ENCODE data around the gene AJAP1. TPM values are rescaled to one million over a fixed set of nuclear protein-coding genes. Genes with fewer than 3 reads are reported as not detected.

AJAP1 gene
- total and polyA plus RNA-seq, 9 donors, result 1.2 to 20.8 (median 12.5) TPM

DNA sequence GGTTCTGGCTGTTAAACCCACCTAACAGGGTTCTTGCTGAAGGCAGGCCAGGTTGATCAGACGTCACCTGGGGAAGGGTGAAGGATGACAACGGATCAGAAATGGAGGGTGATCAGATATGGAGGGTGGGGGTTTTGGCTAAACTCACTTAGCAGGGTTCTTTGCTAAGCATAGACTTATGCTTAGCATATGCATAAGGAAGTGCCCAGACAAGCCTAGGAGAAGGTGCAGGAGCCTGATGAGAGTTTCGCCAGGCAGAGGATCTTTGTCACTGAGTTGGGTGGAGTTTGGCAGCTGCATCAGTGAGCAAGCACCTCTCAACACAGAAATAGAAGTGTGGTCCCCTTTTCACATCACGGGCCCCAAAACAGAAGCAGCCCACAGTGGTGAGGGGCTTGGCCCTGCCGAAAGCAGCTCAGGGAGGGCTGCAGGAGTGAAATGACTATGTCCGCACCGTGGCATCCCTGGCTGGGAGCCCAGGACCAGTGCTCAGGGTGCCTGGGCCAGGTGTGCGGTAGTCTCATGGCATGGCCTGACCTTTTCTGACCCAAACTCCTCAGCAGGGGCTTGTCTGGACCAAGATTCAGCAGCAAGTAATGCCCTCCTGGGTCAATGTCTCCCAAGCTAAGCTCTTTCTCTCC lies 101.6 kb downstream of the AJAP1 start:
- no peaks in the 10 kb centered on the region for H3K36me3 ChIP-seq
- H3K4me1 ChIP-seq (ENCODE audit: insufficient read depth), result no peaks in the 10 kb centered on the region
- intact Hi-C loops (cut with DNase I), result no loop called here
- 83 to 88% (median 87%) methylated on average over 8 of the region's 8 CpGs for WGBS, 3 donors
- H3K27me3 ChIP-seq, result no peaks in the 10 kb centered on the region
- no peaks in the 10 kb centered on the region for H3K9me3 ChIP-seq
- no peak for DNase-seq
- H3K4me3 ChIP-seq, result no peak overlapping the region
- H3K27ac ChIP-seq, result no peak overlapping the region
- no peak for TF ChIP-seq POLR2A (IDR thresholded peaks at IDR 0.05)
- TF ChIP-seq EP300 (IDR thresholded peaks at IDR 0.05), result no peak
- TF ChIP-seq, protein P1, sequence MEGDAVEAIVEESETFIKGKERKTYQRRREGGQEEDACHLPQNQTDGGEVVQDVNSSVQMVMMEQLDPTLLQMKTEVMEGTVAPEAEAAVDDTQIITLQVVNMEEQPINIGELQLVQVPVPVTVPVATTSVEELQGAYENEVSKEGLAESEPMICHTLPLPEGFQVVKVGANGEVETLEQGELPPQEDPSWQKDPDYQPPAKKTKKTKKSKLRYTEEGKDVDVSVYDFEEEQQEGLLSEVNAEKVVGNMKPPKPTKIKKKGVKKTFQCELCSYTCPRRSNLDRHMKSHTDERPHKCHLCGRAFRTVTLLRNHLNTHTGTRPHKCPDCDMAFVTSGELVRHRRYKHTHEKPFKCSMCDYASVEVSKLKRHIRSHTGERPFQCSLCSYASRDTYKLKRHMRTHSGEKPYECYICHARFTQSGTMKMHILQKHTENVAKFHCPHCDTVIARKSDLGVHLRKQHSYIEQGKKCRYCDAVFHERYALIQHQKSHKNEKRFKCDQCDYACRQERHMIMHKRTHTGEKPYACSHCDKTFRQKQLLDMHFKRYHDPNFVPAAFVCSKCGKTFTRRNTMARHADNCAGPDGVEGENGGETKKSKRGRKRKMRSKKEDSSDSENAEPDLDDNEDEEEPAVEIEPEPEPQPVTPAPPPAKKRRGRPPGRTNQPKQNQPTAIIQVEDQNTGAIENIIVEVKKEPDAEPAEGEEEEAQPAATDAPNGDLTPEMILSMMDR (IDR thresholded peaks at IDR 0.05), result no peak

DNA sequence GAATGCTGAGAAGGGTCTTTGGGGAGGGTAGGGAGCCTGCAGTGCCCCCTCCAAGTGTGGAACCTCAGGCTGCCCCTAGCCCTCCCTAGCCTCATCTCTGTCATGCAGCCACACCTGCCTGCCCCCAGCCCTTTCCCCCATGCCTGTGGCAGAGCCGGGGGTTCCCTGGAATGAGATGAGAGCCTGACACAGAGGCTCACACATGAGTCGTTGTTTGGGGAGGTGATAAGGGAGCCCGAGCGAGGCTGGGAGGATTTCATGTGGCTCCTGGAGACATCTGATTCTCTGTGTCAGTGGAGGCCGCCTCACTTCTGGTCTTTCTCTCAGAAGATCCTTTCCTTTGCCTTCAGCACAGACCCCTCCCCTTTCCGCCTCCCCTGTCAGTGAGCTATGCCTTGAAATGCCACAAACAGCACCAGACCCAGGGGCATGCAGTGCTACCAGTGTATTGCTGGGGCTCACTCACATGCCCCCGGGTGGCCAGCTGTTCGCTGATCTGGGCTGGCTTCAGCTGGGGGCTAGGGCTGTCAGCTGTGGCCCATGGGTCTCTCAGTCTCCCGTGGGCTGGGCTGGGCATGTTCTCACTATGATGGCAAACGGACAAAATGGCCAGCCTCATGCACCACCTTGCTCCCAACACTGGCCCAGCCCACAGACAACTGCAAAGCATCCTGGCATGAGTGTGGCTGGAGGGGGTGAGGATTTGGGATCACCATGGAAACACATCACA lies 102.6 kb downstream of the AJAP1 start:
- no peak for DNase-seq
- Histone ChIP-seq H3K36me3 (no peaks in the 10 kb centered on the region), H3K4me3 (no peak overlapping the region), H3K9me3 (no peaks in the 10 kb centered on the region), H3K27ac (no peak overlapping the region), H3K27me3 (no peaks in the 10 kb centered on the region), H3K4me1 (ENCODE audit: insufficient read depth) (no peaks in the 10 kb centered on the region)
- TF ChIP-seq, protein P1 (IDR thresholded peaks at IDR 0.05), result no peak
- TF ChIP-seq EP300 (IDR thresholded peaks at IDR 0.05), result no peak
- no peak for TF ChIP-seq POLR2A (IDR thresholded peaks at IDR 0.05)
- intact Hi-C loops (cut with DNase I), result no loop called here
- 69 to 79% (median 78%) methylated on average over 10 of the region's 10 CpGs for WGBS, 3 donors

DNA sequence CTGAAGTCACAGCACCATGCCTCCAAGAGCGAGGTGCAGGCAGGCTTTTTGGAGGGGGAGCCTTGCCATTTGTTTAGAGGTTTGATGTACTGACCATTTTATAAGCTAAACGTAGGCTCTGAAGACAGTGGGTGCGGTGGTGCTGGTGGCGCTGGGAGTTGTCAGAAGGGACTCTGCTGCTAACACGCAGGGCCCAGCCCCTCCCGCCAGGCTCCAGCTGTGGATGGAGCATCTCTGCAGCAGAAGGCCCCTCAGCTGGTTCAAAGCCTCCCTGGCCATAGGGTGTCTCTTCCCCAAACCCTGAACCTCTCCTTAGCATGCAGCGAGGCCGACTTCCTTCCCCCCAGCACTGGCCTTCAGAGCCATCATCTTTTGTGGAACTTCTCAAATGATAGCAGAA lies 105.3 kb downstream of the AJAP1 start:
- H3K4me3 ChIP-seq, result no peak overlapping the region
- TF ChIP-seq POLR2A (IDR thresholded peaks at IDR 0.05) (no peak), EP300 (IDR thresholded peaks at IDR 0.05) (no peak)
- TF ChIP-seq, protein P1 (IDR thresholded peaks at IDR 0.05), result no peak
- whole genome bisulfite sequencing, 3 donors, result 81 to 93% (median 88%) methylated on average over 8 of the region's 8 CpGs
- DNase-seq, result no peak
- intact Hi-C loops (cut with DNase I), result no loop called here
- no peaks in the 10 kb centered on the region for H3K36me3 ChIP-seq
- no peaks in the 10 kb centered on the region for H3K9me3 ChIP-seq
- no peaks in the 10 kb centered on the region for H3K27me3 ChIP-seq
- H3K27ac ChIP-seq, result no peak overlapping the region
- no peaks in the 10 kb centered on the region for H3K4me1 ChIP-seq (ENCODE audit: insufficient read depth)

DNA sequence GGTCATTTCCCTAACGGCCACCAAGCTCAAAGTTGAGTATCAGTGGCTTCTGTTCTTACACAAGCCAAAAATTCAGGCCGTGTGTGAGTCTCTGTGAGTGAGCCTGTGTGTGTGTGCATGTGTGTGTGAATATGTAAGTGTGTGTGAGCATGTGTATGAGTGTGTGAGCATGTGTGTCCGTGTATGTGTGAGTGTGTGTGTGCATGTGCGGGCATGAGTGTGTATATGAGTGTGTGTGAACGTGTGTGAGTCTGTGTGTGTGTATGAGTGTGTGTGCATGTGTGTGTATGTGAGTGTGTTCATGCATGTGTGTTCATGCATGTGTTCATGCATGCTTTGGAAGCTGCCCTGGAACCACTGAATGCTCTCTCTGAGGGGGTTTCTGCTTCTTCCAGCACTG lies 105.7 kb downstream of the AJAP1 start:
- H3K27me3 ChIP-seq, result no peaks in the 10 kb centered on the region
- no peaks in the 10 kb centered on the region for H3K36me3 ChIP-seq
- no peak overlapping the region for H3K4me3 ChIP-seq
- no peak overlapping the region for H3K27ac ChIP-seq
- no peaks in the 10 kb centered on the region for H3K9me3 ChIP-seq
- WGBS, 3 donors, result 81 to 89% (median 81%) methylated on average over 5 of the region's 5 CpGs
- DNase-seq, result no peak
- no peaks in the 10 kb centered on the region for H3K4me1 ChIP-seq (ENCODE audit: insufficient read depth)
- TF ChIP-seq EP300 (IDR thresholded peaks at IDR 0.05) (no peak), POLR2A (IDR thresholded peaks at IDR 0.05) (no peak)
- TF ChIP-seq, protein P1 (IDR thresholded peaks at IDR 0.05), result no peak
- intact Hi-C loops (cut with DNase I), result no loop called here

Data from ovary (tissue), 9 donors.